Mucosa of rectum (tissue), 2 donors: ENCODE measurements around the gene PLPP4.

Experiments
- H3K27ac ChIP-seq, 2 donors: one replicate each; pipeline ENCODE4 v1.7.0; 2013; ENCODE audit warnings: inconsistent platforms in 2 of 2, low read depth in 2 of 2, low read length in 2 of 2
- H3K27me3 ChIP-seq, 2 donors: one replicate each; pipeline ENCODE4 v1.7.0; 2013; ENCODE audit warnings: low read length in 2 of 2; ENCODE audit not compliant: control insufficient read depth in 2 of 2, insufficient read depth in 2 of 2
- H3K36me3 ChIP-seq, 2 donors: one replicate each; pipeline ENCODE4 v1.7.0; 2013; ENCODE audit warnings: low read length in 2 of 2; ENCODE audit not compliant: control insufficient read depth in 2 of 2, insufficient read depth in 2 of 2
- H3K4me1 ChIP-seq, 2 donors: one replicate each; pipeline ENCODE4 v1.7.0; 2013; ENCODE audit warnings: low read length in 2 of 2, mild to moderate bottlenecking in 1 of 2; ENCODE audit not compliant: control insufficient read depth in 2 of 2, insufficient read depth in 2 of 2
- H3K4me3 ChIP-seq, 2 donors: one replicate each; pipeline ENCODE4 v1.7.0; 2013; ENCODE audit warnings: low read length in 2 of 2
- H3K9ac ChIP-seq, 2 donors: one replicate each; pipeline ENCODE4 v1.7.0; 2013; ENCODE audit warnings: low read length in 2 of 2, low read depth in 1 of 2, mild to moderate bottlenecking in 1 of 2
- H3K9me3 ChIP-seq, 2 donors: one replicate each; pipeline ENCODE4 v1.7.0; 2013; ENCODE audit warnings: low read length in 2 of 2; ENCODE audit not compliant: control insufficient read depth in 2 of 2
- donor health status: healthy.
- donor health status: Normal muscosa, but diverticular disease.

The PLPP4 gene

DNA sequence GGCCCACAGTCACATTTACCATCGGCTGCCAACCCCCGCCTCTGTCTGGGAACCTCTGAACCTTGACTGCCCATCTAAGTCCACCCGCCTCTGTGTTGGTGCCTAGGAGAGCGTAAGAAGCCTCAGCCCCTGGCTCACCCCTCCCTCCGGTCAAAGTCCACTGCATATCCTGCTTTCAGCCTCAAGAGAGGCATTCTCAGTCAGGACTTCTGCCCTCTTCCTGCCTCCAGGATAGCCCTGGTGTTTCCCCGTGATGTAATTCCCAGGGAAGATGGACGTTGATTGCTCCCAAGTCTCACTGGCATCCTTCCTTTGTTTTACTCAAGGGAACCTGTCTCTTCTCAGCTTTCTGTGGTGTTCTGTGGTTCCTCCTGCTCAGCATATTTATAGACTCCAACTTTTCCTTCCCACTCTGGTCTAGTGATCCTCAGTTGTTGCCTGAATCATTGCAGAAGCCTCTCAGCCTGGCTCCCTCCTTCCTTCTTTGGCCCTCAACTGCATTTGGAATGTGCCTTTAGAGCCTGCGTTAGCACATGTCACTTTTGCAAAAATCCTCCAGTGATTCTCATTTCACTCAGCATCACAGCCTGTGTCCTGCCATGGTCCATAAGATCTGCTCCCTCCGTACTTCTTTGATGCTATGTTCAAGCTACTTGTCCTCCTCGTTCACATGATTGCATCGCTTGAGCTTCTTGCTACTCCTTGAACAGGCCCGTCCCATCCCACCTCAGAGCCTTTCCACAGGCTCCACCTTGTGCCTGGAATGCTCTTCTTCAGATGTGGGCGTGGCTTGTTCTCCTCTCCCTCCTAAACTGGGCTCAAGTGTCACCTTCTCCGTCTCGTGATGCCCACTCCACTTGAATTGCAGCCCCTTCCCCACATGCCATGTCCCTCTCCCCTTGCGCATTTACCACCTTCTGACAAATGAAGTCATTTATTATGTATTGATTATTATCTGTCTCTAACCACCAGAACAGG lies 124.2 kb downstream of the PLPP4 start:
- Histone ChIP-seq H3K36me3 (no peaks in the 10 kb centered on the region), H3K4me3 (no peak overlapping the region), H3K9ac (no peak overlapping the region), H3K9me3 (no peaks in the 10 kb centered on the region), H3K27me3 (no peaks in the 10 kb centered on the region), H3K27ac (no peak overlapping the region), H3K4me1 (no peaks in the 10 kb centered on the region)

DNA sequence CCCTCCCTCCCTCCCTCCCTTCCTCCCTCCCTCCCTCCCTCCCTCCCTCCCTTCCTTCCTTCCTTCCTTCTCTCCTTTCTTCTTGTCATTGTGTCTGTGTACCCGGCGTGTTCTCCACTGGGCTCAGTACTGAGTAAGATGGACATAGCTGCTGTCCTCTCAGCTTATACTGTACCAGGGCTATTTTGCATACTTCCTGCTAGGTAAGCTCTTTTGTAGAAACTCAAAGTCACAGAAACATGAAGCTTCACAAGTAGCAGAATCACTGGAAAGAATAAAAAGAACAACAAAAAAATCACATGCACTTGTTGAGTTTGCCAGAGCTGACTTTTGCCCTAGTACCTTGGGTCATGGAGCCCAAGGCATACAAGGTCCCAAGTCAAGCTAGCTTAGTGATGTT lies 125.7 kb downstream of the PLPP4 start:
- H3K9ac ChIP-seq: no peak overlapping the region
- H3K27me3 ChIP-seq: no peaks in the 10 kb centered on the region
- no peaks in the 10 kb centered on the region for H3K36me3 ChIP-seq
- H3K27ac ChIP-seq: no peak overlapping the region
- H3K4me1 ChIP-seq: no peaks in the 10 kb centered on the region
- no peak overlapping the region for H3K4me3 ChIP-seq
- no peaks in the 10 kb centered on the region for H3K9me3 ChIP-seq

DNA sequence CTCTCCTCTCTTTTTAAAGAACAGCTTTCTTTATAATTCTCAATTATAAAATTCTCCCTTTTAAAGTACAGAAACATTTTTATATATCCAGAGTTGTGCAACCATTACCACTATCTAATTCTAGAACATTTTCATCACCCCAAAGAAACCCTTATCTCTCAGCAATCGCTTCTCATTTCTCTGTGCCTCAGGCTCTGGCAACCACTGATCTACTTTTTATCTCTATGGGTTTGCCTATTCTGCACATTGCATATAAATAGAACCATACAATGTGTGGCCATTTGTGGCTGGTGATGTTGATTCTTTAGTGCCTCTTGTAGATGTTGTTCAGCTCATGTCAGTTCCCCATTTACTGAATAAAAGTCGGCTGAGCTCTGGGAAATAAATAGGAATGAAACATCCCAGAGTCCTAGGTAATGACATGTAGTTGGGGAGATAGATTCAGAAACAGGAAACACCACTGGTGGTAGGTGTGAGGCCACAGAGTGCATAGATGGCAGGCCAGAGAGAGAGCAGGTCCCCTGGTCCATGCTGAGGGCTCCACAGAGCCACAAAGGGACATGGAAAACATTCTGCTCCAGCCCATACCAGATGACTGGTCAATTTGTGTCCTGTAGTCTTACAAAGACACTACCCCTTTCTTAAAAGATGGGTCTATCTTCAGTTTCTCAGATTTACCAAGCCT lies 126.5 kb downstream of the PLPP4 start:
- Histone ChIP-seq H3K4me1 (no peaks in the 10 kb centered on the region), H3K9me3 (no peaks in the 10 kb centered on the region), H3K36me3 (no peaks in the 10 kb centered on the region), H3K27me3 (no peaks in the 10 kb centered on the region), H3K9ac (no peak overlapping the region), H3K4me3 (no peak overlapping the region), H3K27ac (no peak overlapping the region)

DNA sequence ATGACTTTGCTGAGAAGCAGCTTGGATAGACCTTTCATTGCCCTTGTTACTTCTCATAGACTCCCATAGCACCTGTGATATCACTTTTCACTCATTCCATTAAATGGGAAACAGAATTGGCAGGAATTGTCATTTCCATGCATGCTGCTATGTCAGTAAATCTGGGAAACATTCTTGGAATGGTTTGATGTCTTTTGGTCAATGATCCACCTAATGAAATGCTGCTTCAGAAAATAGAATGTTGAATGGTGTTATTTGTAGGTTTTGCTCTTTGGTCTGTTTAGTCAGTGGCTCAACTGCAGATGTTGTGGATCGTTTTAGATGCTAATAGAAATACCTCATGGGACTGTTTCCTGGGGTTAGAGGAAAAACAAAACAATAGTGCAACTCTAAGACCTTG lies 127.8 kb downstream of the PLPP4 start:
- no peaks in the 10 kb centered on the region for H3K27me3 ChIP-seq
- no peak overlapping the region for H3K4me3 ChIP-seq
- no peak overlapping the region for H3K9ac ChIP-seq
- no peaks in the 10 kb centered on the region for H3K36me3 ChIP-seq
- H3K27ac ChIP-seq: no peak overlapping the region
- no peaks in the 10 kb centered on the region for H3K4me1 ChIP-seq
- H3K9me3 ChIP-seq: no peaks in the 10 kb centered on the region

DNA sequence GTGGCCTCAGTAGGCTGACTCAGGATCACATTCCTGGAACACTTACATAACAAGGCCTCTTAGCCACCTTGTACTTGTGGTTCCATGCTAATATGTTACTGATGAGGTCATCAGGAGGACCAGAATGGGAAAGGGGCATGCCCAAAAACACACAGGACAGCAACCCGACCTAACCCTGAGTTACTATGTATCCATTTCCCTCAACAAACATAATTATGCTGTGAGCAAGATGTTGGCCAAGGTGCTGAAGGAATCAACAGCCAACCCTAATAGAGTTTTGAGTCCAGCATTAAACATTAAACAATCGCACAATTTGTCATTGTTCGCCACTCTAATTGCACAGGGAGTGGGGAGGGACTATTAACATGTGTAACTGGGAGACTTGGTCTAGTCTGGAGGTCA lies 129.4 kb downstream of the PLPP4 start:
- Histone ChIP-seq H3K4me3 (no peak overlapping the region), H3K4me1 (no peaks in the 10 kb centered on the region), H3K36me3 (no peaks in the 10 kb centered on the region), H3K27ac (no peak overlapping the region), H3K27me3 (no peaks in the 10 kb centered on the region), H3K9ac (no peak overlapping the region), H3K9me3 (no peaks in the 10 kb centered on the region)

DNA sequence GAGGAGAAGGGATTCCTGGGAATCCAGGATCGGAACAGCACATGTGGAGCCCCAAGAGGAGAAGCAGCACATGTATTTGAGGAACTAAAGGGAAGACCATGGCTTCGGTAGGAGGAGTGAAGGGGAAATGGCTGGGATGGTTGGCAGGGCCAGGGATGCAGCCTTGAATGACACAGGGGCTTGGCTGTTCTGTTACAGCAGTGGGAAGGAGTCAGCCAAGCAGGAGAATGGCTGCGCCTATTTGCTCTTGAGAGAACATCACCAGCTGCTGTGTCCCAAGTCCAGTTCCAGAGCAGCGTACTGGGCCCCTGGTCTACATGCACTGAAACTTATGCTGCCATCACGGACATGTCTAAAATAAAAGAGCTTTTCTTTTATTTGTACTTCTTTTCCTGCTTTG lies 130.0 kb downstream of the PLPP4 start:
- H3K4me3 ChIP-seq: no peak overlapping the region
- no peaks in the 10 kb centered on the region for H3K36me3 ChIP-seq
- no peak overlapping the region for H3K9ac ChIP-seq
- no peaks in the 10 kb centered on the region for H3K9me3 ChIP-seq
- H3K27ac ChIP-seq: no peak overlapping the region
- H3K27me3 ChIP-seq: no peaks in the 10 kb centered on the region
- no peaks in the 10 kb centered on the region for H3K4me1 ChIP-seq

DNA sequence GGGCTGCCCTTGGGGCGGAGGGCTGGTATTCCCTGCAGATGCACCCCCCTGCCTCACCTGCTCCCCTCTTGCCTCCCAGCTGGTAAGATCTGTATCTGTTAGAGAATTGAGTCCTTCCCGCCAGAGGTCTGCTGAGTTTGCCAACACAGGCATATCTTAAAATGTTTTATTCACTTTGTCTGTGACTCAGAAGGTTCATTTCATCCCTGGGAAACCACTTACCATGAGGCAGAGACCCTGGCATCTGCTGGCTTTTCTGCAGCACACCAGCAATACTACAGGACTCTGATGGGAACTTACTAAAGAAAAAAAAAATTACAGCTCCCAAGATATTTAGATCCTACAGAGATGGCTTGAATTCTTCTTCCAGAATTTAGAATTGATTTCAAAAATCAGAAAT lies 131.3 kb downstream of the PLPP4 start:
- Histone ChIP-seq H3K4me1 (no peaks in the 10 kb centered on the region), H3K27me3 (no peaks in the 10 kb centered on the region), H3K27ac (no peak overlapping the region), H3K9ac (no peak overlapping the region), H3K36me3 (no peaks in the 10 kb centered on the region), H3K4me3 (no peak overlapping the region), H3K9me3 (no peaks in the 10 kb centered on the region)

DNA sequence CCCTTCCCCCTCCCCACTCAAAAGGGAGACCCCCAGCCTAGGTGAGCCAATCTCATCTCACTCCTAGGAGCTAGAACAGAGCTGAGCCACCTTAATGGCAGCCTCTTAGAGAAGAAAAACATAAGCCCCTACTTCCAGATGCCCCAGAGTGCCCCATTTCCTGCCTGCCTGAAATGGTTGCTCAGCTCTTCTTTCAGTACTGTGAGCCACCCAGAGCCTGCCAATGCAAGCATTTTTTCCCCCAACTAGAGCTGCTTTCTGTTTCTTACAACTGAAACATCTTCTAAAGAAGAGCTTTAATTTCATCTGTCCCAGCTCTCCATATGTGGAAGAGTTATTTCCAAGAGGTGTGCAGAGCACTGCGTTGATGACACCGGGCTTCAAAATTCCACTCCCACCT lies 136.7 kb downstream of the PLPP4 start:
- H3K9me3 ChIP-seq: no peaks in the 10 kb centered on the region
- H3K9ac ChIP-seq: no peak overlapping the region

DNA sequence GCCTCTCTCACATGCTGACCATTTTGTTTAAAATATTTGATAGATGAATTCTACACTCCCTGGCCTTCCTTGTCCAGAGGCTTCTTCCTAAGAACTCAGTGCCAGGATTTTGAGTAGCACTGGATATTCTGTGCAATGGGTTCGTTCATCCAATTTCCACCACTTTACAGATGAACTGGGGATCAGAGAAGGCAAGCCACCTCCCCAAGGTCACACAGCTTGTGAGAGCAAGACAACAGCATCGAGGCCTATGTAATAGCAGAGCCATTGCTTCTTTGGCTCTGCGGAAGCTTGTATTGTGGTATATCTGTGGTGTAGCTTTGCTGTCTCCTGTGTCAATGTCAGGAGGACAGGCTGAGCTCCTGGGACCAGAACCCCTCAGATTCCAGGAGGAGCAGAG lies 140.9 kb downstream of the PLPP4 start:
- Histone ChIP-seq H3K27me3 (no peaks in the 10 kb centered on the region), H3K36me3 (no peaks in the 10 kb centered on the region), H3K9me3 (no peaks in the 10 kb centered on the region), H3K9ac (no peak overlapping the region), H3K27ac (no peak overlapping the region), H3K4me1 (no peaks in the 10 kb centered on the region), H3K4me3 (no peak overlapping the region)

More for the DNA sequence above, 136.7 kb downstream of the PLPP4 start:
- H3K4me1 ChIP-seq: no peaks in the 10 kb centered on the region
- no peaks in the 10 kb centered on the region for H3K36me3 ChIP-seq
- H3K27ac ChIP-seq: no peak overlapping the region
- no peak overlapping the region for H3K4me3 ChIP-seq
- no peaks in the 10 kb centered on the region for H3K27me3 ChIP-seq

DNA sequence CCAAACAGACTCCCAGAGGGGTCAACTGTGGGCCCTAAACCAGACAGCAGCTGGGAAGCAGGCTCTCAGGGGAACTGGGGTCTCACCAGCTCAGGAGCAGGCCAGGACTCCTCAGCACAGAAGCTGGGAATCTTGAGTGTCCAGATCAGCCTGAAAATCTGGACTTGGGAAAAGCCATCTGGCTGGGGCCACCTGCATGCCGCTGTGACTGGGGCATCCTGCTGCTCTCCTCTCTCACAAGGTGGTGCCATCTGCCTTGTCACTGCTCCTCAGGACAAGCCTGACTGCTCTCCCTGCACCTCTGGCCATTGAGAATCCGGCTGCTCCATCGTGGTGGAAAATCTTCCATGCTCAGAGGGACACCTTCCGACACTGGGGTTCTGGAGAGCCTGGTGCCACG lies 141.4 kb downstream of the PLPP4 start:
- Histone ChIP-seq H3K27me3 (no peaks in the 10 kb centered on the region), H3K9me3 (no peaks in the 10 kb centered on the region), H3K4me1 (no peaks in the 10 kb centered on the region), H3K4me3 (no peak overlapping the region), H3K36me3 (no peaks in the 10 kb centered on the region), H3K27ac (no peak overlapping the region), H3K9ac (no peak overlapping the region)
